ENCODE measurements around the gene IDH1.

The IDH1 gene

GRCh38 chr2:208254118-208254870, 577 bp downstream of the IDH1 start:
- peaks cover 10% of the 10 kb centered on the region for H3K36me3 ChIP-seq (ENCODE audit: control insufficient read depth, insufficient read depth, low read length)
- H3K4me1 ChIP-seq (ENCODE audit: control insufficient read depth, insufficient read depth, low read length) = peaks cover 16% of the 10 kb centered on the region
- peak overlapping the region; percentile 98 for H3K4me3 ChIP-seq (ENCODE audit: low read depth, low read length)
- peak overlapping the region; percentile 63 for H3K9ac ChIP-seq (ENCODE audit: low read depth, low read length)
- H3K9me3 ChIP-seq (ENCODE audit: control insufficient read depth, insufficient read depth, low read length) = no peaks in the 10 kb centered on the region
- H3K27me3 ChIP-seq (ENCODE audit: control insufficient read depth, insufficient read depth, low read length) = no peaks in the 10 kb centered on the region

DNA sequence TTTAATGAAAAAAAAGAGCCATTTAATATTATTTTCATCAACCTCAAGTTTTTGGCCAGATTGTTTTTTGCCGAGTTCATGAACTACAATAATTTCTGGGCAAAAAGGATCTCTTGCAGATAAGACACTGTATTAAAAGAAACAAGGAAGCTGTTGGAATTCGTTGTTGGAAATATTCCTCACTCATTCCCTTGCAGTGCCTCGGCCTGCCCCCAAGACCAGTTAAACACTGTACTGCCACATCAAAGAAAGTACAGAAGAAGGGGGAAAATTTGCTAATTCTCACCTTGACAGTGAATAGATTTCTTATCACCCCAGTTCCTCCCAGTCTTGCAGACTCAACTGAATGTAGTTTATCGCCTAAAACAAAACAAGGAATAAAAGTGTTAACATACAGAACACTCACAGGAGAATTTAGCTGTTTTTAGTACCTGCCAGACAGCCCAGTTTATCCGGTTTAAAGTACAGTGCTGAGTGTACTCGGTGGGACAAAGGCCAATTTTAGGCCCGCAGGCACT, 1.2 kb downstream of the IDH1 start:
- Histone ChIP-seq H3K9me3 (ENCODE audit: control insufficient read depth, insufficient read depth, low read length) (no peaks in the 10 kb centered on the region), H3K4me1 (ENCODE audit: control insufficient read depth, insufficient read depth, low read length) (peaks cover 16% of the 10 kb centered on the region), H3K36me3 (ENCODE audit: control insufficient read depth, insufficient read depth, low read length) (peaks cover 10% of the 10 kb centered on the region), H3K4me3 (ENCODE audit: low read depth, low read length) (peak overlapping the region; percentile 98), H3K27me3 (ENCODE audit: control insufficient read depth, insufficient read depth, low read length) (no peaks in the 10 kb centered on the region), H3K9ac (ENCODE audit: low read depth, low read length) (peak overlapping the region; percentile 61)

GRCh38 chr2:208252716-208253492, 2.0 kb downstream of the IDH1 start:
- H3K9ac ChIP-seq (ENCODE audit: low read depth, low read length) = no peak overlapping the region
- peak overlapping the region; percentile 98 for H3K4me3 ChIP-seq (ENCODE audit: low read depth, low read length)
- no peaks in the 10 kb centered on the region for H3K9me3 ChIP-seq (ENCODE audit: control insufficient read depth, insufficient read depth, low read length)
- peaks cover 16% of the 10 kb centered on the region for H3K4me1 ChIP-seq (ENCODE audit: control insufficient read depth, insufficient read depth, low read length)
- peaks cover 17% of the 10 kb centered on the region for H3K36me3 ChIP-seq (ENCODE audit: control insufficient read depth, insufficient read depth, low read length)
- H3K27me3 ChIP-seq (ENCODE audit: control insufficient read depth, insufficient read depth, low read length) = no peaks in the 10 kb centered on the region

- no peak overlapping the region for H3K9ac ChIP-seq (ENCODE audit: low read depth, low read length)
- H3K4me3 ChIP-seq (ENCODE audit: low read depth, low read length) = no peak overlapping the region
- H3K9me3 ChIP-seq (ENCODE audit: control insufficient read depth, insufficient read depth, low read length) = no peaks in the 10 kb centered on the region
- peaks cover 29% of the 10 kb centered on the region for H3K36me3 ChIP-seq (ENCODE audit: control insufficient read depth, insufficient read depth, low read length)
- no peaks in the 10 kb centered on the region for H3K27me3 ChIP-seq (ENCODE audit: control insufficient read depth, insufficient read depth, low read length)
- peaks cover 16% of the 10 kb centered on the region for H3K4me1 ChIP-seq (ENCODE audit: control insufficient read depth, insufficient read depth, low read length)
These were observed 3.8 kb downstream of the IDH1 start for GRCh38 chr2:208251098-208251497.

GRCh38 chr2:208250388-208250787, 4.5 kb downstream of the IDH1 start:
- H3K27me3 ChIP-seq (ENCODE audit: control insufficient read depth, insufficient read depth, low read length) = no peaks in the 10 kb centered on the region
- H3K36me3 ChIP-seq (ENCODE audit: control insufficient read depth, insufficient read depth, low read length) = peaks cover 34% of the 10 kb centered on the region
- H3K9ac ChIP-seq (ENCODE audit: low read depth, low read length) = no peak overlapping the region
- no peak overlapping the region for H3K4me3 ChIP-seq (ENCODE audit: low read depth, low read length)
- no peaks in the 10 kb centered on the region for H3K9me3 ChIP-seq (ENCODE audit: control insufficient read depth, insufficient read depth, low read length)
- H3K4me1 ChIP-seq (ENCODE audit: control insufficient read depth, insufficient read depth, low read length) = peaks cover 16% of the 10 kb centered on the region

DNA sequence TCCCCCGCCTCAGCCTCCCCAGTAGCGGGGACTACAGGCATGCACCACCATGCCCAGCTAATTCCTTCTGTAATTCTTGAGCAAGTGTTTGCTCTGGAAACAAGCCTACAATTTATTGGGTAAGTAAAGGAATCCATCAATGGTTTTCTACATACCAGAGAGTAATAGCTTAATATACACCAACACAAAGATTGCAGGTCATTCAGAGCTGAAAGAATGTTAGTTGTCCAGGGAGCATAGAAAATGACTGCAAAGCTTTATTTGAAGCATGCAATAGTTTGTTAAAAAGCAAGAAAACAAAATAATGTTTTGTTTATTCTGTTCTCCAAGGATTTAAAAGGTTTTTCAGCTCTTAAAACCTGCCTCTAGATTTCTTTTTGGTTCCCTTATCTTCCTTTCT, 5.6 kb downstream of the IDH1 start:
- no peak overlapping the region for H3K4me3 ChIP-seq (ENCODE audit: low read depth, low read length)
- no peaks in the 10 kb centered on the region for H3K9me3 ChIP-seq (ENCODE audit: control insufficient read depth, insufficient read depth, low read length)
- peaks cover 37% of the 10 kb centered on the region for H3K36me3 ChIP-seq (ENCODE audit: control insufficient read depth, insufficient read depth, low read length)
- peaks cover 16% of the 10 kb centered on the region for H3K4me1 ChIP-seq (ENCODE audit: control insufficient read depth, insufficient read depth, low read length)
- no peaks in the 10 kb centered on the region for H3K27me3 ChIP-seq (ENCODE audit: control insufficient read depth, insufficient read depth, low read length)
- no peak overlapping the region for H3K9ac ChIP-seq (ENCODE audit: low read depth, low read length)

DNA sequence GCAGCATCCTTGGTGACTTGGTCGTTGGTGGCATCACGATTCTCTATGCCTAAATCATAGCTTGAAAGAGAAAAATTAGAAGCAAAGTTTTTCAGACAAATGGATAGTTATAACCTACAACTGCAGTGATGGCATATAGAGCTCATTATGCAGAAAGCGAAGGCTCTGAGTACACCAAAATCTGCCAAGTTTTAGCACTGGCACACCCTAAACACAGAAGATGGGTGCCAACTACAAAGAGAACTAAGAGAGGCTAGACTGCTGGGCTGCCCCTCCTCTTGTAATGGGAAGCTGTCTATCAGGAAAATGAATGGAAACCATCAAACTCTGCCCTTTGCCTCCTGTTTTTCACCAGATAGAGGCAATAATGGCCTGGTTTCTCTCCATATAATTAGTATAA, 6.3 kb downstream of the IDH1 start:
- Histone ChIP-seq H3K9ac (ENCODE audit: low read depth, low read length) (no peak overlapping the region), H3K9me3 (ENCODE audit: control insufficient read depth, insufficient read depth, low read length) (no peaks in the 10 kb centered on the region), H3K27me3 (ENCODE audit: control insufficient read depth, insufficient read depth, low read length) (no peaks in the 10 kb centered on the region), H3K4me3 (ENCODE audit: low read depth, low read length) (no peak overlapping the region), H3K4me1 (ENCODE audit: control insufficient read depth, insufficient read depth, low read length) (peaks cover 16% of the 10 kb centered on the region), H3K36me3 (ENCODE audit: control insufficient read depth, insufficient read depth, low read length) (peaks cover 37% of the 10 kb centered on the region)

GRCh38 chr2:208245746-208246145, 9.1 kb downstream of the IDH1 start:
- no peaks in the 10 kb centered on the region for H3K27me3 ChIP-seq (ENCODE audit: control insufficient read depth, insufficient read depth, low read length)
- H3K4me3 ChIP-seq (ENCODE audit: low read depth, low read length) = no peak overlapping the region
- H3K36me3 ChIP-seq (ENCODE audit: control insufficient read depth, insufficient read depth, low read length) = peaks cover 45% of the 10 kb centered on the region
- H3K9ac ChIP-seq (ENCODE audit: low read depth, low read length) = no peak overlapping the region
- H3K9me3 ChIP-seq (ENCODE audit: control insufficient read depth, insufficient read depth, low read length) = no peaks in the 10 kb centered on the region
- peaks cover 6% of the 10 kb centered on the region for H3K4me1 ChIP-seq (ENCODE audit: control insufficient read depth, insufficient read depth, low read length)

GRCh38 chr2:208244422-208244821, 10.4 kb downstream of the IDH1 start:
- Histone ChIP-seq H3K36me3 (ENCODE audit: control insufficient read depth, insufficient read depth, low read length) (peaks cover 48% of the 10 kb centered on the region), H3K27me3 (ENCODE audit: control insufficient read depth, insufficient read depth, low read length) (no peaks in the 10 kb centered on the region), H3K9ac (ENCODE audit: low read depth, low read length) (no peak overlapping the region), H3K9me3 (ENCODE audit: control insufficient read depth, insufficient read depth, low read length) (no peaks in the 10 kb centered on the region), H3K4me3 (ENCODE audit: low read depth, low read length) (no peak overlapping the region), H3K4me1 (ENCODE audit: control insufficient read depth, insufficient read depth, low read length) (no peaks in the 10 kb centered on the region)

- Histone ChIP-seq H3K4me1 (ENCODE audit: control insufficient read depth, insufficient read depth, low read length) (no peaks in the 10 kb centered on the region), H3K4me3 (ENCODE audit: low read depth, low read length) (no peak overlapping the region), H3K36me3 (ENCODE audit: control insufficient read depth, insufficient read depth, low read length) (peaks cover 35% of the 10 kb centered on the region), H3K27me3 (ENCODE audit: control insufficient read depth, insufficient read depth, low read length) (no peaks in the 10 kb centered on the region), H3K9me3 (ENCODE audit: control insufficient read depth, insufficient read depth, low read length) (no peaks in the 10 kb centered on the region), H3K9ac (ENCODE audit: low read depth, low read length) (no peak overlapping the region)
These were observed 14.2 kb downstream of the IDH1 start for GRCh38 chr2:208240619-208241209.

- Histone ChIP-seq H3K27me3 (ENCODE audit: control insufficient read depth, insufficient read depth, low read length) (no peaks in the 10 kb centered on the region), H3K9ac (ENCODE audit: low read depth, low read length) (no peak overlapping the region), H3K9me3 (ENCODE audit: control insufficient read depth, insufficient read depth, low read length) (no peaks in the 10 kb centered on the region), H3K36me3 (ENCODE audit: control insufficient read depth, insufficient read depth, low read length) (peaks cover 34% of the 10 kb centered on the region), H3K4me1 (ENCODE audit: control insufficient read depth, insufficient read depth, low read length) (no peaks in the 10 kb centered on the region), H3K4me3 (ENCODE audit: low read depth, low read length) (no peak overlapping the region)
These were observed 14.9 kb downstream of the IDH1 start for GRCh38 chr2:208239770-208240493.

Data from iPS-15b (cell line).